AG04450 (cell line): ENCODE data around the gene PROB1. TPM values are rescaled to one million over a fixed set of nuclear protein-coding genes. Genes with fewer than 3 reads are reported as not detected.

Experiments used
- CTCF ChIA-PET: fragments of 300-600, 350-600 bp; formaldehyde crosslinking; extraction: SDS; loops from one replicate; lab custom pipeline; 2022; ENCODE audit warnings: antibody characterized with exemption, inconsistent platforms; lab: Charles Lee
- POLR2A ChIA-PET: fragments of 350-600 bp; formaldehyde crosslinking; extraction: SDS; loops from one replicate; lab custom pipeline; 2021; ENCODE audit warnings: antibody characterized with exemption, inconsistent platforms; lab: Yijun Ruan, JAX
- DNase-seq: peaks from one replicate; pipeline ENCODE4 v3.0.0-alpha.2; 2011; ENCODE audit warnings: low read depth, low spot score
- H3K27ac ChIP-seq: one replicate; pipeline ENCODE4 v1.5.1; 2012; ENCODE audit warnings: low read depth, low read length, control low read depth
- H3K27me3 ChIP-seq: one replicate; pipeline ENCODE4 v1.6.0; 2012; ENCODE audit warnings: low read length; ENCODE audit not compliant: control insufficient read depth, insufficient read depth
- H3K4me3 ChIP-seq: 2 replicates; pipeline ENCODE4 v1.5.1; 2011; ENCODE audit warnings: mild to moderate bottlenecking, low read depth, low read length, control low read depth
- H3K9me3 ChIP-seq: 2 replicates; pipeline ENCODE4 v1.5.1; 2012; ENCODE audit warnings: low read length; ENCODE audit not compliant: control insufficient read depth, insufficient read depth
- polyA plus RNA-seq: library from polyadenylated mRNA; depleted of rRNA; stranded (reverse); fragments of >200 nt; gene quantifications from 2 replicates; pipeline ENCODE4 v1.2.3, GENCODE V29; 2011
- TF ChIP-seq, protein P1 (sequence below): IDR thresholded peaks from 2 replicates; pipeline ENCODE4 v1.5.1; 2011; ENCODE audit warnings: low read depth, low read length, control low read depth, inconsistent platforms

The PROB1 gene
- polyA plus RNA-seq, 1 experiment, result 0.19 TPM

DNA sequence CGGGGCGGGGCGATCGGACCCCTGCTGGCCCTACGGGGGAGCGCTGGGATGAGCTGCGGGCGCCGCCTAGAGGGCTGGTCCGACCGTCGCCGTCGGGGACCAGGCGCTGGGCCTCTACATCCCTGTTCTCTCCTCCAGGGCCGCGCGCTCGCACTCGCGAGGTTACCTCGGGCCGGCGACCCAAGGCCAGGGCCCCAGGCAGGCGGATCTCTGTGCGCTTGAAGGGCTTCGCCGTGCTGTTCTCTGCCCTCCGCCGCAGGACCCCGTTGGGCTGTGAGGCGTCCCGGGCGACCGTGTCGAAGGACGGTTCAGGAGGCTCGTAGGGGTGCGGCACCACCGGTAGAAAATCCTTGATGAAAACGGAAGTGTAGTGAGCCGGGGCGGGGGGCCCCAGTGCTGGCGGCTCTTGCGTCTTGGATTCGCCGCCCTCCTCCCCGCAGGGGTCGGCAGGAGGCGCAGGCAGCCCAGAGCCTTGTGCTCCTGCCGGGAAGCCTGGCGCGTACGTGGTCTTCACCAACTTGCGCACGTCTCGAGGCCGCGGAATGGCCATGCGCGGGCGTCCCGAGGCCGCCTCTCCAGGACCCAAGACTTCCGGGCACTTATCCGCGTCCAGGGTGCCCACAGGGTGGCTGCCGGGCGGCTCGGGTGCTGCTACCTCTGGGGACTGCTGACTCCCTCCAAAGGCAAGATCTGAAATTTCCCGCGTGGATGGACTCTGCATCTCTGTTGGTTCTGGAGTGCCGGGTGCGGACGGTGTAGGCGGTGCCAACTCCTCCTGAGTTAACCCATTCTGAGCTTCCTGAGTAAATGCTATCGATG is 2.0 kb downstream of the PROB1 start:
- no peak for DNase-seq
- Histone ChIP-seq H3K27ac (no peak overlapping the region), H3K4me3 (no peak overlapping the region; the same call in none of the 2 replicates), H3K27me3 (peaks cover 18% of the 10 kb centered on the region), H3K9me3 (peaks cover 14% of the 10 kb centered on the region)
- ChIA-PET CTCF (interaction anchor here (1.5 kb wide), 1 partner anchor 11 kb away, joined by 6 read pairs; the partner anchor contains the start of gene SPATA24), POLR2A (no interaction called here)
- TF ChIP-seq, protein P1, sequence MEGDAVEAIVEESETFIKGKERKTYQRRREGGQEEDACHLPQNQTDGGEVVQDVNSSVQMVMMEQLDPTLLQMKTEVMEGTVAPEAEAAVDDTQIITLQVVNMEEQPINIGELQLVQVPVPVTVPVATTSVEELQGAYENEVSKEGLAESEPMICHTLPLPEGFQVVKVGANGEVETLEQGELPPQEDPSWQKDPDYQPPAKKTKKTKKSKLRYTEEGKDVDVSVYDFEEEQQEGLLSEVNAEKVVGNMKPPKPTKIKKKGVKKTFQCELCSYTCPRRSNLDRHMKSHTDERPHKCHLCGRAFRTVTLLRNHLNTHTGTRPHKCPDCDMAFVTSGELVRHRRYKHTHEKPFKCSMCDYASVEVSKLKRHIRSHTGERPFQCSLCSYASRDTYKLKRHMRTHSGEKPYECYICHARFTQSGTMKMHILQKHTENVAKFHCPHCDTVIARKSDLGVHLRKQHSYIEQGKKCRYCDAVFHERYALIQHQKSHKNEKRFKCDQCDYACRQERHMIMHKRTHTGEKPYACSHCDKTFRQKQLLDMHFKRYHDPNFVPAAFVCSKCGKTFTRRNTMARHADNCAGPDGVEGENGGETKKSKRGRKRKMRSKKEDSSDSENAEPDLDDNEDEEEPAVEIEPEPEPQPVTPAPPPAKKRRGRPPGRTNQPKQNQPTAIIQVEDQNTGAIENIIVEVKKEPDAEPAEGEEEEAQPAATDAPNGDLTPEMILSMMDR, result peak; percentile 58

DNA sequence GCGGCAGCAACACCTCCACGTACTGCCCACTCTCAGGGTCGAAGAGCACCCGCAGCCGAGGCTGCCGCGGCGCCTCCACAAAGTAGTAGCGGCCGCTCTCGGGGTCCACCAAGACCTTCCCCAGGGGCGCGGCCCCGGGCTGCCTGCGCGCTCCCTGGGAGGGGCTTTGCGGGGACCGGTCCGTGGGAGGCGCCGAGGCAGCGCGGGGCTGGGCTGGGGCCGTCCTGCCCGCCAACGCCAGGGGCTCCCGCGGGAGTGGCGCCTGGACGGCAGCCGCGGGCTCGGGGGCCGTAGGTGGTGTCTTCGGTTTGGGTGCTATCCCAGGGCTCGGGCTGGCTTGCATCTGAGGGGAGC is 2.6 kb downstream of the PROB1 start:
- peaks cover 18% of the 10 kb centered on the region for H3K27me3 ChIP-seq
- H3K9me3 ChIP-seq, result peaks cover 14% of the 10 kb centered on the region
- DNase-seq, result no peak
- ChIA-PET CTCF (interaction anchor here (1.6 kb wide), 1 partner anchor 10 kb away, joined by 4 read pairs; no protein-coding TSS in a partner anchor), POLR2A (no interaction called here)
- TF ChIP-seq, protein P1, result no peak
- H3K4me3 ChIP-seq, result no peak overlapping the region
- no peak overlapping the region for H3K27ac ChIP-seq

DNA sequence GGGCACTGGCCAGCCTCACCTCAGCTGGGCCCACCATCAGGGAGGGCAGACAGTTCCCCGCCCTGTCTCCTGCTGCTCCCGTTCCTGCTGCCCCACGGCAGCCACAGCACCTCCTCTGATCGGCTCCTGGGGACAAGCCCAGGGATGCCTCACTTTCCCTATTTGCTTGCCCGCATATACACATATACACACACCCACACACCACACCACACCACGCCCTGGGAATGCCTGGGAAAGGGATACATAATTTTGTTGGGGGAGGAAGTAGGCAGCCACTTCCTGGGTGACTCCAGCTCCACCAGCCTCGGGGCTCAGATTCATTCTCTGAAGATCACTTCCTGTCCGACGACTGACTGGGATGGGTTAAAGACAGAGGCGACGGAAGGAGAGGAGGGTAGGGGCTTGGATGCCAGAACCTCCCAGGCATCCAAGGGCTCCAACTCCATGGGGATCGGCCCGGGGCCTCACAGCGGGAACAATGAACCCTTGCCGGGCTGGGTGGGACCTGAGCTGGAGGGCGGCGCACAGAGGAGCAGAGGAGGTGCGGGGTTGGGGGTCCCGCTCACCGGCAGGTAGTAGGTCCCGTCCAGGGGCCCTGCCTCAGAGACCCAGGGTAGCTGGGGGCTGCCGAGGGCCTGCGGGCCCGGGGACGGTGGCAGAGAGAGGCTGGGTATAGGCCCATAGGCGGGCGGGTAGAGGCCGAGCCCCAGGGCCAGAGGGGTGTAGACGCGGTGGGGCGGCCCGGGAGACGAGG is 3.2 kb downstream of the PROB1 start:
- ChIA-PET CTCF (interaction anchor here (0.5 to 1.6 kb wide), 3 partner anchors 10 to 59 kb away, joined by 3 to 6 read pairs (median 4); partner anchors contain the start of gene PAIP2), POLR2A (interaction anchor here (0.5 to 1.4 kb wide), 2 partner anchors 49 to 50 kb away, joined by 3 read pairs; no protein-coding TSS in a partner anchor)
- peak overlapping the region; percentile 39 for H3K27ac ChIP-seq
- H3K4me3 ChIP-seq, result no peak overlapping the region
- TF ChIP-seq, protein P1, result no peak
- H3K9me3 ChIP-seq, result peaks cover 14% of the 10 kb centered on the region
- H3K27me3 ChIP-seq, result peaks cover 18% of the 10 kb centered on the region
- DNase-seq, result no peak

DNA sequence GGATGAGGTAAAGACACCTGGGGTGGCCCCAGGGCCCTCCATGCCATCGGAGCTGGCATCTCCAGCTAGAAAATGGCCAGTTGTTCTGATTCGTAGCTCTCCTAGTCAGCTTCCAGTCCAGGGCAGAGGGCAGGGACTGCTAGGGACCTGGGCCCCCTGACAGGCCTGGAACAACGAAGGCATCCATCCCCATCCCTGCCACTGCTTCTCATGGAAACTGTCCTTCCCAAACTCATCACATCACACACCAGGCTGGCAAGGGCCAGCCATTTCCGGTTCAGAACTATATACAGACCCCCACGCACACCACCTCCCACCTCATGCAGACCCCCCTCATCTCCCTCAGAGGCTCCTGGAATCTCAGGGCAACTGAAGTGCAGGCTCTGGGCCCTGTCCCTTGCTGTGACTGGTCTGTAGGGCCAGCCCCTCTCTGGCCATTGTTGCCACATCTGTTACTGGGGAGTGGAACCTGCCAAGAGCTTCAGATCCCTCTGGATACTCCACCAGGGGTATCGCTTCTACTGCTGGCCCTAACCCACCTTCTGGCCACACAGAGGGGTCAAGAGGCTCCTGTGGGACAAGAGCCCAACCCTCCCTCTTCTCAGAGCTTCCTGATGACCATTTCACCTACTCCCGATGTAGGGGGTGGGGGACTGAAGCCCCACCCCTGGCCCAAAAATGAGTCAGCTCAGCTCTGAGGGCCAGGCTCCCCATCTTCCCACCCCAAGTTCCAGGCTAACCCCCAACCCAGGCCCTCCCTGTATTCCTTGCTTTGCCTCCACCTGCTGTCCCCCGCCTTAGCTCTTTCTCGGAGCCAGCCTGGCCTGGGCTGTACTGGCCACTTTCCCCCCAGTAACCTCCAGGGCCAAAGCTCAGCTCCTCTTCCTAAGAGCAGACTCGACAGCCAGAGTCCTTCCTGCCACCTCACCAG is 4.0 kb downstream of the PROB1 start:
- ChIA-PET POLR2A (interaction anchor here (1.4 kb wide), 1 partner anchor 49 kb away, joined by 3 read pairs; no protein-coding TSS in a partner anchor), CTCF (interaction anchor here (0.5 to 1.6 kb wide), 3 partner anchors 11 to 59 kb away, joined by 3 to 6 read pairs (median 4); partner anchors contain the start of gene PAIP2)
- DNase-seq, result no peak
- no peak overlapping the region for H3K27ac ChIP-seq
- peaks cover 18% of the 10 kb centered on the region for H3K27me3 ChIP-seq
- H3K4me3 ChIP-seq, result no peak overlapping the region
- TF ChIP-seq, protein P1, result no peak
- peaks cover 14% of the 10 kb centered on the region for H3K9me3 ChIP-seq
